ENCODE results near the gene ANK2.

The ANK2 gene

DNA sequence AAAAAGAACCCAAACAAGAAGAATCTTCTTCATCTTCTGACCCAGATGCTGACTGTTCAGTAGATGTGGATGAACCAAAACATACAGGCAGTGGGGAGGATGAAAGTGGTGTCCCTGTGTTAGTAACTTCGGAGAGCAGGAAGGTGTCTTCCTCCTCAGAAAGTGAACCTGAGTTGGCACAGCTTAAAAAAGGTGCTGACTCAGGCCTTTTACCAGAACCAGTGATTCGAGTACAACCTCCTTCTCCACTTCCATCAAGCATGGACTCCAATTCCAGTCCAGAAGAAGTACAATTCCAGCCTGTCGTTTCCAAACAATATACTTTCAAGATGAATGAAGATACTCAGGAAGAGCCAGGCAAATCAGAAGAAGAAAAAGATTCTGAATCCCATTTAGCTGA lies 307.0 kb downstream of the ANK2 start:
- DNase-seq, result no peak

DNA sequence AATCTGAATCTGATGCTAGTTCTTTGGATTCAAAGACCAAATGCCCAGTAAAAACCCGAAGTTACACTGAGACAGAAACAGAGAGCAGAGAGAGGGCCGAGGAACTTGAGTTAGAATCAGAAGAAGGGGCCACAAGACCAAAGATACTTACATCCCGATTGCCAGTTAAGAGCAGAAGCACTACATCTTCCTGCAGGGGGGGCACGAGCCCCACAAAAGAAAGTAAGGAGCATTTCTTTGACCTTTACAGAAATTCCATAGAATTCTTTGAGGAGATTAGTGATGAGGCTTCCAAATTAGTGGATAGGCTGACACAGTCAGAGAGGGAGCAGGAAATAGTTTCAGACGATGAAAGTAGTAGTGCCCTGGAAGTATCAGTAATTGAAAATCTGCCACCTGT lies 309.3 kb downstream of the ANK2 start:
- no peak for DNase-seq

DNA sequence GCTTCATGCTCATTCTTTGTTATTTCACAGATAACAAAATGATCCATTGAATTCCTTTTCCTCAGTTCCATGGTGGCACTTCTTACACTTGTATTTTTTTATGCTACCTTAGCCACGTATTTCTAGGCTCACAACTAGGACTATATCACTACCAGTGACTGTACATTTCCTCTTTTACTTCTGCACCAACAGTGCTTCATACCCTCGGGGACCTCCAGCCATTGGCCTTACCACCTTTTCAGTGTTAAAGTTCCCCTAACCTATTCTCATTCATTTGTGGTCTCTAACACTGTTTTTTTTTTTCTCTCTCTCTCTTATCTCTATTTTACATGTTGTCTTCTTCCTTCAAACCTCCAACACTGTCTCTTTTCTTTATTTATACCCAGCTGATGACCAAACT lies 315.9 kb downstream of the ANK2 start:
- DNase-seq, result no peak

DNA sequence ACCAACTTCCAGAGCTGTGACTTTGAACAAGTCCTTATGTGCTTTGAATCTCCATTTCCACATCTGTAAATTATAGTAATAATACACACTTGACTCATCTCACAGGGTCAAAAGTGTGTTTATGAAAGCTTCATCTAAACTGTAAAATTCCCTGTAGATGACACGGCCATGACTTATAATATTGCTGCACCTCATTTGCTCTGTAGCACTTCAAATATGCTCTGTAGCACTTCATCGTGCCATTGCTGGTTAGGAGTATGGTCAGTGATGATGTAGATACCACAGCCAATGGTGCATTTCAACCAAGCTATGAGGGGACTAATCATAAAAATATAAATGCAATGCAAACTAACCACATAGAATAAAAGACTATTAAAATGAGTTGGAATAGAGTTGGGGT lies 318.6 kb downstream of the ANK2 start:
- DNase-seq, result no peak

DNA sequence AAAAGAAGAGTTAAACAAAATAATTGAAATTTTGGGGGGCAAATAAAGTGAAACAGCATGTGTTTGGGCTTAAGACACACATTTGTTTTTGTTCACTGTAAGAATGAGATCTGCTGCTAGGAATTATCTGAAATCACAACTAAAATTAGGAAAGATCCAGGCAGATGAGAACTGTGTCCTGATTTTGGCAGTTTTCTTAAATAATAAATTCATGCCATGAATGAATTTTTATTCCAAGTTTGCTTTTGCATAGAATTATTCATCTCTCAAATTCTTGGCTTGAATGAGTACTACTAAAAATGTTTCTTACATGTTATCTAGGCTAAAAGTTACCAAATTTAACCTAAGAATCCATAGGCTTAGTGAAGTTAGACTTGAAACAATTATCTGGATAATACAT lies 321.7 kb downstream of the ANK2 start:
- no peak for DNase-seq

DNA sequence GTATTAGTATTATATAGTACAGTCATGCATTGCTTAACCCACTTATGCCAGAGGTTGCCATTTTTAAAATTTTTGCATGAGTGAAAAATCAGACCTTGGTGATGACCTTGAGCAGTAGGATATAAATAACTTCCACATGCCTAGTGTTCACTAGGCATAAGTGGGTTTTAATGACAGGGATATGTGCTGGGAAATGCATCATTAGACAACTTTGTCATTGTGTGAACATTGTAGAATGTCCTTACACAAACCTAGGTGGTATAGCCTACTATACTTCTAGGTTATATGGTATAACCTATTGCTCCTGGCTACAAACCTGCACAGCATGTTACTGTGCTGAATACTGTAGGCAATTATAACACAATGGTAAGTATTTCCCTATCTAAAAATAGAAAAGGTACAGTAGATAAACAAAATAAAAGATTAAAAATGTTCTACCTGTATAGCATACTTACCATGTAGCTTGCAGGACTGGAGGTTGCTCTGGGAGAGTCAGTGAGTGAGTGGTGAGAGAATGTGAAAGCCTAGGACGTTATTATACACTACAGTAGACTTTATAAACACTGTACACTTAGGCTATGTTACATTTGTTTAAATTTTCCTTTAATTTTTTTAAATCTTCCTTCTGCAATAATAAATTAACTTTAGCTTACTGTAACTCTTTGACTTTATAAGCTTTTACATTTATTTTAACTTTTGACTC lies 326.7 kb downstream of the ANK2 start:
- no peak for DNase-seq

DNA sequence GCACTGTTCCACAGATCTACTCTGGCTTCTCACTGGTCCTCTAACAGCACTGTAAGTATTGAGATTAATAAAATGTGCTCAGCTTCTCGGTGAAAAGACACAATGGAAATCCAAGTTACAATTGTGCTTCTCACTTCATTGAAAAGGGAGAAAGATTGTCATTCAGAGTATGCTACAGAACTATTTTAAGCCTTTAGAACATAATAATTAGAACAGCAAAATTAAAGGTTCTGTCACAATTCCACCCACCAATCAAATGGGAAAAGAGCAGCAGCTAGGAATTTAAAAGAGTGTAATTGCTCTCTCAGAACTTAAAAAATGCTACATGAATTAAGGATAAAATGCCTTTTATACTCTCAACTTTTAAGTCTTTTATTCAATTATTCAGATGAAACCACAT lies 329.4 kb downstream of the ANK2 start:
- DNase-seq, result no peak

DNA sequence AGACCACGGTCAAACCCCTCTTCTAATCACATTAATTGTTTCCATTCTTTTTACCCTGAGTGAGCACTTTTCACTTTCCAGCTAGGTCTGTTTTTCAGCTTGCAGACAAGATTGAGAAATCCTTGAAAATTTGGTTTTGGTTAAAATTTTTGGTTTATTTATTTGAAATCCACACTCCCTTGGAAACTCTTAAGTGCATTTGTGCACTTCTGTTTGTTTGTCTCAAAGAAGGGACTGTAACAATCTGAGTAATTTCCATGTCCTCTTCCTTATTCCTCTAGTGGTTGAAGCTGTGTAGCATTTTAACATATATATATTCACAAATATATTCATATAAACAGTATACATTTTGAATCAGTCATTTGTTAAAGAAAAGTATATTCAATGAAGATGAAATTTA lies 333.3 kb downstream of the ANK2 start:
- DNase-seq, result no peak

DNA sequence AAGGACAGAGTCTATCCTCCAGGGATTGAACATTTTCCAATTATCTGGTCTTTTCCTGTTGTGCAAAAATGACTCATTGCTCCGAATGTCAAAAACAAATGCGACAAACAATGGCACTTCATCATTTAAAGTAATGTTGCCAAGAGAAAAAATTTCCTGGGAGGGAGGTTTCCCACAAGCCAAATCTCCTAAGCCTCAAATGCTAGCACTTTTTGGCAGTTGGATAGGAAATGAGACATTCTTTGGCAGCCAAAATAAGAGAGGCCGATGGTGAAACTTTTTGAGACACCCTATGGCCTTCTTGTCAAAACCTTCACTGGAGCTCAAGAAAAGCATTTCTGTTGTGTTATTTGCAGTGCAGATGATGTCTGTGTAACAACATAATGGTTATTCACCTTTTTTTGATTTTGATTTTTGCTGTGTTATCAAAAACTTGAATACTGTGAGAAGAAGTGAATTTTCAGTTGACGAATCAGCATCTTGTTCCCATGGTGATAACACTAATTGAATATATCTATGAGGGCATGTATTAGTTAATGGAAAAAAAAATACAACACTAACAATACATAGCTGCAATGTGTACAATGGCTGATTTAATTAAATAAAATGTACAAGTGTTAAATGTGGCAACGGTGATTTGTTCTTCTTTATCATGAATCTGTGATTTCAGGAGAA lies 333.8 kb downstream of the ANK2 start:
- DNase-seq, result no peak

DNA sequence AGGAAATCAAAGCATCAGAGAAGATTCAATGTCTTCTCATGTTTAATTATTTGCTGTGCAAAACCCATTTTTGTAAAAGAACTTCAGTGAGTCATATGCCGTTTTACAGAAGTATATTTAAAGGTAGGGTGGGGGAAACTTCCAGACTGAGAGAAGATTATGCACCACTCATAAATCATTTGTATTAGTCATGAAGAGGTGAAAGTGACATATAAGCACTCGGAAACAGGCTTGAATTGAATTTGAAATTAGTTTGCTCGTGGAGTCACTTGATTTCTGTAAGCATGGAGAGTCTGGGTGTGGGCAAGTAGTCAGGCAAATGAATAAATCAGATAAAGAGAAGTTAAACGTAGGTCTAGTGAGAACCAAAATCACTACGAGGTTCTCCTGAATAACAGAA lies 335.1 kb downstream of the ANK2 start:
- DNase-seq, result no peak

DNA sequence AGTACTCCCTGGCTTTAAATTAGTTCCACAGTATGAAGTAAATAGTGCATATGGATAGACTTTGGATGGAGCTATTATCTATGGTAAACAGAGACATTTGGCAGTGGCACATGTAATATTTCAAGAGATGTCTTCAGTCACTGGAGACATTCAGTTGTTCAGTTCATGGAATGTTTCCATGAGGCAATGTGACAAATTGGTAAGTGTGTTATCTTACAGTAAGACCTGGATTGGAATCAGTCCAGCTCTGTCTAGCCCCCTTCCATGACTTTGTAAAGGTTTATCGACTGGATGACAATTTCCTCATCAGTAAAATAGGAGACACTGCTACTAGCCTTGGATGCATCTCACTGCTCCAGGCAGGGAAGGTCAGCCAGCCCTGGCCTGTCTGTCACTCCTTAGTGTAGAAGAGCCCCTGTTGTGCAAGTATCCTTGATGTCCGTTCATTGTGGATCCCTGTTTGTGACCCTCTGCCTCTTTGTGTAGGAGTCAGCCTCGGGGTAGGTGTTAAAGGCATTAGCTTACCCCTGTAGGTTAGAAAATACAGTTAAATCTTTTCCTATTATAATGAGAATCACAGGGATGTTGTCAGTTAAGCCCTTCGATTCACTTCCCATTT lies 335.9 kb downstream of the ANK2 start:
- DNase-seq, result no peak

DNA sequence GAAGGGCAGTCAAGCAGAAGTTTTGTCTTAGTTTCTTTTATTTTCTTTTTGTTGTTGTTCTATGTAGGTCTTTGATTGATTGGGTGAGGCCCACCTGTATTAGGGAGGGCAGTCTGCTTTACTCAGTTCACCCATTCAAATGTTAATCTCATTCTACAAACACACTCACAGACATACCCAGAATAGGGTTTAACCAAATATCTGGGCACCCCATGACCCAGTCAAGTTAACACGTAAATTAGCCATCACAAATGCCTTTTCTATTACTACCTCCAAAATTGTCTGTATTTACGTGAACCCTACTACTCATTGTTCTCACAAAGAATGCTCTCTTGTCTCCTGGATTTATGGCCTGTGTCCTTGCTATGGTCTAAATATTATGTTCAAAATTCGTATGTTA lies 339.7 kb downstream of the ANK2 start:
- DNase-seq, result no peak

DNA sequence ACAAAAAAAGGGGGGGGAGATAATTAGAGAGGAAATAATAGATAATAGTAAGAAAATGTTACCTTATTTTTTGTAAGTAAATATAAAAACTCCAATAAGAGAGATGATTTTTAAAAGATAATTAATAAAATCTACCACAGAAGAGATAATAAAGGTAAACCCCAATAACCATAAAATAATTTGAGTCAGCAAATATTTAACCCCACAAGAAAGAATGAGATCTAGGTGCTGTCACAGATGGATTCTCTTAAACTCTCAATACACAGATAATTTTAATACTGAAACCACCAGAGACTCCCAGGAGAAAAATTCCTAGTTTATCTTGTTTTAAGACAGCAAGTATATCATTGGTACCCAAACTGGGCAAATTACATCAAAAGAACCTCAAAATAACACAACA lies 341.4 kb downstream of the ANK2 start:
- DNase-seq, result no peak

DNA sequence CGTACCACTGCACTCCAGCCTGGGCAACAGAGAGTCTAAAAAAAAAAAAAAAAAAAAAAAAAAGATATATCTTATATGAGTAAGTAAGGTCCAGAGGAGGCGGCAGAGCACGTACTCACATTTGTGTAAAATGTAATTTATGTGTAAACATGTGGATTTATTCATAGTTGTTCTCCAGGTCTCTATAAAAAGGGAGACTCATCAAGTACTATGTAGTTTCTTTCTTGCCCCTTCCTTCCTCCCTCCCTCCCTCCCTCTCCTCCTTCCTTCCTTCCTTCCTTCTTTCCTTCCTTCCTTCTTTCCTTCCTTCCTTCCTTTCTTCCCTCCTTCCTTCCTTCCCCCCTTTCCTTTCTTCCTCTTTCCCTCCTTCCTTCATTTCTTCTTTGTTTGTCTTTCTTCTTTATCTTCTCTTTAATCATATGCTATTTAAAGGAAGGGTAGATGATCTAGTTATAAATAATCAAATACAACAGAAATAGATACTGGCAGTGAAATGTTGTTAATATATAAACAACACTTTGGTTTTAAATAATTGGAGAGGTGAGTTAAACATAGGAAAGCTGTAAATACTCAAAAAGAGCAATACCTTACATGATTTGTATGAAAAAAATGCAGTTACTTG lies 344.8 kb downstream of the ANK2 start:
- no peak for DNase-seq

DNA sequence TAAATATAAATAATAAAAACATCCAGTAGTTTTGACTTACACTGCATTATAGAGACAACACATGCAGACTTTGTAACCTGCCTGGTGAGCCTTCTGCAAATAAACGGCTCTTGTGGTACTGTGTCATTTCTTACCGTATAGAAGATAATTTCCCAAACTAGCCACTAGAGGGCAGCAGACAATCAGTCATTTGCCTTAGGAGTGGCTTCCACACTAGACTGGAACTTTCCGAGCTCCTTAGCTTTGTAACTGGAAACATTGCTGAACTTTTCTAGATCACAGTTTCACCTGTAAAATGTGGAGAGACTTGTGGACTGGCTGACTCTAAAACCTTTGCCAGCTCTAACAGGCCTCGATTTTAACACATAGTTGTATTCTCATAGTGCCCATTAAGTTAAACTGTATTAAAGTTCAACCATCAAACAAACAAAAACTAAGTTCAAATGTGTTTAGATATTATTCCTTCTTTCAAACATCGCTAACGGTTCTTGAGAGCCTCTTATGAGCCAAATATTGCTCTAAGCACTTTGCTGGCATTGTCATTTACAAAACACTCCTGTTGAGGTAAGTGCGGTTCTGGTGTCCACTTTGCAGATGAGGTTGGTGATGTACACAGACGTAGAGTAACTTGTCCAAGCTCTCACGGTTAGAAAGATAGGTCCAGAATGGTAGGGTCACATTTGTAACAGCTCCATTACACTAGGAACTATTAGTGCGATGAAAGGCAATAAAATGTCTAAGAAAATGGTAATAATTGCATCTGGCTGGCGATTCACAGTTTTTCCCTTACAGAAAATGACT lies 345.5 kb downstream of the ANK2 start:
- DNase-seq, result peak; percentile 75

DNA sequence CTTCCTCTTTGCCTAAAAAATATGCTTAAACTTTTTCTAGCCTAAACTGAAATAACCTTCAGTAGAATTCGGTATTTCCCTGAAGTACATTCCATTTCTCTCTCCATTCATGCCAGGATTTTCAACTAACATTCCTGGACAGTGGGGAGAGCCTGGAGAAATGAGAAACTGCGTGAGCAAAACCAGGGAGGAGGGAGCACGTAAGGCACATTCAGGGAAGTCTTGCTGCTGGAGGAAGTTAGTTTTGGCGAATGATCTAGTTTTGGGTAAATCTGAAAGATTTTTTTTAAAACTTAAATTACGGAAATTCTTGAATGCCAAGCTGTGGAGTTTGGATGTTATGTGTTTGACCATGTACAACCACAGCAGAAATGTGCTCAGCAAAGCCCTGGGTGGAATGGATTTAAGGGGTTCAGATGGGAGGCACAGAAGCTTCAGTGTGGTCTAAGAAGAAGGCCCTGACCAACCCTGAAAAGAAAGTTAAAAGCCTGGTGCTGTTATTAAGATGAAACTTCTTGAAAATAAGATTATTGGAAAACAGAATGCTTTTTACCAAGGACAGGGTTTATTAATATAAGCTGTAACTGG lies 347.8 kb downstream of the ANK2 start:
- DNase-seq, result no peak

DNA sequence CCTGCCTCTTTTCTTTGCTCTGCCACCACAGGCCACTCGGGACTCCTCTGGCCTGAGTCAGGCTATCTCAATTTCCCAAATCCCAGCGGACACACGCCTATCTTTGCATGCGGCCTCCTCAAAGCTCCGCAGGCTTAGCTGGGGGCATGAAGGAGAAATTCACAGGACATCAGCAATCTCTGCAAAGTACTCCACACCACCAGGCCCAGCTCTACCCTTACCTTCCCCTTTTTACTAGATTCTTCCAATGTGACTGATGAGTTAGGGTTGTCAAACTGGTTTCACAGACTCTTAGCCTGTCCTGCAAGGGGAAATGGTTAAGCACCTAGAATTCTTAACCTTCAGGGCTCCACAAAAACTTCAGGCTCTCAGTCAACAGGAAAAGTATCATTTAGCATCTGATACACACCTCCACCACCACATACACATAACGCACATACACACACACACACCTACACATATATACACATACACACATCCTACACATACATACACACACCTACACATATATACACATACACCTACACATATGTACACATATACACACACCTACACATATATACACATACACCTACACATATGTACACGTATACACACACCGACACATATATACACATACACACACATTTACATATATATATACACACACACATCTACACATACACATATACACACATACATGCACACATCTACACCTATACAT lies 349.1 kb downstream of the ANK2 start:
- no peak for DNase-seq

DNA sequence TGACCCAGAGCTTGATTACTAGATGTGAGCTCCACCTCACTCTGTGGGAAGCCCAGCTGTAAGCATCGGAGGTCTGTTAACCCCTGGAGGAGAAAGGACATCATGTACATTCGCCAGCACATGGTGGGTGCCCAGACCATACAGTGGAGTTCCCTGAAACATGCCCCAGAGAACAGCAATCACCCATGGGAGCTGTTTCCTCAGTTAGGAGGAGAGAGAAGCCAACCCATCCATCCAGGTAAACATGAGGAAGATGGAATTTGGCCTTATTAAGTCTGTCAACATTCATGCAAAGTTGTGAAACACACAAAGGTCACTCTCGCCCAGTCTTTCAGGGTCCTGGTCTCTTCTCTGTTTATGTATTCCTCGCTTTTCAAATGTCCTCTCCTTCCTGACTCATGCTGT lies 354.7 kb downstream of the ANK2 start:
- no peak for DNase-seq

DNA sequence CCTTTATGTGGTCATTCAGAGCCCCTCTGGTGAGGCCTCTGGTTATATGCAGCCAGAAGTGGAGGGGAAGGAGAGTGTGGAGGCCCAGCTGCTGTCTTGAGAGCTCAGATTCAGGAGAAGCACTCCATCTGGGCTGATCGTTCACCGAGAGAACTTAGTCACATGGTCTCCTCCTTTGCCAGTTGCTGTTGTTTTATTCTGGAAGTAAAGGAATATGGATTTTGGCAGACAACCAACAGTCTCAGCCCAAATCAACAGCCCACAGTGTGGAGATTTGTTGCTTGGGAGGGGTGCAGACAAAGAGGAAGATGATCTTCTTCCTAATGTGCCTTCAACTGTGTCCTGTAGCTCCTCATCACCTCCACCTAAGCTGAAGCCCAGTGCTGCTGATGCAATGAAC lies 355.4 kb downstream of the ANK2 start:
- DNase-seq, result peak; percentile 65

DNA sequence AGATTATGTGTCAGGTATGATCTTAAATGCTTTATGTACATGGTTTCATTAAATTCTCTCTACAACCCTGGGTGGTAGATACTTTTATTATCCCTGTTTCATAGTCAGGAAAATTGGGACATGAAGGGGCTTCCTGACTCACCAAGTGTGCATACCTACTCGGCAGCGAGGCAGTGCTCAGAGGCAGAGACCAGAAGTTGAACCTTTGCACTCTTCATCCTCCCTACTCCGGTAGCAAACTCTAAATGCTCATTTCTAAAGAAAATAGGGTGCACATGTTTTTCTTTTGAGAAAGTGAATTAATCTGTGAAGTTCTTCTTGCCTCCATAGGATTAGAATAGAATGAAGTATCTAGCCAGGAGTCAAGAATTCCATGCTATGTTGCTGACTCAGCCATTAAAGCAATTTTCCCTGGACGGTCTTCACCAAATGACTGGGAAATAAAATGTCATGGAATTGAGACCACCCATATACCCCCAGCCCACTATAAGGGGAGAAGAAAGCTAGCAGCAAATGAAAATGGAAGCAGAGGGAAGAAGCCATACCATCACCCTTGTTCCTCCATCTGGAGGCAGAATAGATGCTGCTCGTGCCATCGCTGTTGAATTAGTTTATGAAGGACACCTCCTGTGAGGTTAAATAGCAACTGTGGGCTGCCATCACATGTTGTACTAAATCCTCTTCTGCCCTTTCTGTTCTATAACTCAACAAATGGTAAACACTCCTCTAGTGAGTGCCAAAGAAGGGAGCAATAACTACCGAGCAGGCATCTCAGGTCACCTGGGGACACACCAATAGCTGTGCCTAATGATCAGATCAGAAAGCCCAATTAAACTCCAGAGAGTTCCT lies 356.6 kb downstream of the ANK2 start:
- DNase-seq, result no peak

DNA sequence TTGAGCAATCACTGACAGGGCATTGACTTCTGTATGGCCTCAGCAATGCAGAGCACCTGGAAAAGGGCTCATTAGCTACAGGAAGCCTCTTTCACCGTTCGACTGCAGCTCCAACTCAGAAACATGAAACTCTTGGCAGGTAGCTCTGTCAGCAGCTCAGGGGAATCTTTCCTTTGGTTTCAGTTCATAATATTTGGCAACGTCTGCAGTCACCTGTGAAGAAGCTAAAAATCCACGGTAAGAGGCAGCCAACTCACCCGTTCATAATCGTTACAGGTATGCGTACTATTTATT lies 357.2 kb downstream of the ANK2 start:
- peak; percentile 78 for DNase-seq

Measured in NCI-H2171 treated with DMSO at 0.1 percent for 48 hours (cell line).